ENCODE results near the gene MAEA. TPM values are rescaled to one million over a fixed set of nuclear protein-coding genes. Genes with fewer than 3 reads are reported as not detected.
A peak's percentile ranks its signal among the peaks of the same experiment; 100 is the strongest.

MAEA gene
- total and polyA plus RNA-seq, 2 experiments from 2014 or later, result 57.3 to 85.0 TPM

DNA sequence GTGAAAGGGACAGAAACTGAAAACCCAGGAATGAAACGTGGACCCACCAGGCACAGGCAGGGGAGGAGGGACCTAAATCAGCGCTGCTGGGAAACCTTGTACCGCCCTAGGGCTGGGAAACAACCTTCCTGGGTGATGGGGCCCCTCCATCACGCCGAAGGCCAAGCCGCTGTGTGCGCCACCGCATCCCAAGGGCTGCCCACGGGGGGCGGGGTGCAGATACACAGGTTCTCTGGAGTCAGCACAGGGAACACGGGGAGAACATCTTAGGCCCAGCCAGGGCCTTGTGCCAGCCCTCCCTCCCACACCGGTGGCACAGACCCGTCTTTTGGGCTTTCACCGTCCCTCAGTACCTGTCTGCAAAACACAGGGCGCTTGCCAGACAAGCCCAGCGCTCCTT is 70.3 kb downstream of the MAEA start:
- Histone ChIP-seq H3K9me2 (ENCODE audit: insufficient read depth) (no peaks in the 10 kb centered on the region), H3K4me3 (no peak overlapping the region), H3K27ac (no peak overlapping the region), H3K4me2 (ENCODE audit: unreplicated experiment) (no peak overlapping the region), H3F3A (ENCODE audit: insufficient read depth) (no peaks in the 10 kb centered on the region), H3K79me2 (ENCODE audit: insufficient read depth) (no peaks in the 10 kb centered on the region), H3K27me3 (replicated peaks; ENCODE audit: insufficient read depth) (no peaks in the 10 kb centered on the region), H3K36me3 (ENCODE audit: low read depth) (no peaks in the 10 kb centered on the region), H4K20me1 (ENCODE audit: insufficient read depth) (no peaks in the 10 kb centered on the region), H3K9me3 (ENCODE audit: low read depth) (no peaks in the 10 kb centered on the region), H3K4me1 (ENCODE audit: insufficient read depth) (no peaks in the 10 kb centered on the region), H3K9ac (no peak overlapping the region), H2AFZ (no peak overlapping the region)
- WGBS, 2 experiments (ENCODE audit: low coverage in 1 of 2, low lambda C conversion rate in 2 of 2, missing lambda C conversion rate in 2 of 2), result 89 to 94% methylated on average over 14 to 16 of the region's 16 CpGs
- DNase-seq, result no peak
- TF ChIP-seq EZH2 (IDR thresholded peaks at IDR 0.05; ENCODE audit: insufficient read depth, poor library complexity, severe bottlenecking), result no peak
- TF ChIP-seq EZH2phosphoT487 (IDR thresholded peaks at IDR 0.05; ENCODE audit: insufficient read depth, low read depth), result no peak
- in situ Hi-C loops (cut with MboI), result loop anchor here (10.0 kb wide), 1 partner anchor 265 kb away; no protein-coding TSS in a partner anchor

DNA sequence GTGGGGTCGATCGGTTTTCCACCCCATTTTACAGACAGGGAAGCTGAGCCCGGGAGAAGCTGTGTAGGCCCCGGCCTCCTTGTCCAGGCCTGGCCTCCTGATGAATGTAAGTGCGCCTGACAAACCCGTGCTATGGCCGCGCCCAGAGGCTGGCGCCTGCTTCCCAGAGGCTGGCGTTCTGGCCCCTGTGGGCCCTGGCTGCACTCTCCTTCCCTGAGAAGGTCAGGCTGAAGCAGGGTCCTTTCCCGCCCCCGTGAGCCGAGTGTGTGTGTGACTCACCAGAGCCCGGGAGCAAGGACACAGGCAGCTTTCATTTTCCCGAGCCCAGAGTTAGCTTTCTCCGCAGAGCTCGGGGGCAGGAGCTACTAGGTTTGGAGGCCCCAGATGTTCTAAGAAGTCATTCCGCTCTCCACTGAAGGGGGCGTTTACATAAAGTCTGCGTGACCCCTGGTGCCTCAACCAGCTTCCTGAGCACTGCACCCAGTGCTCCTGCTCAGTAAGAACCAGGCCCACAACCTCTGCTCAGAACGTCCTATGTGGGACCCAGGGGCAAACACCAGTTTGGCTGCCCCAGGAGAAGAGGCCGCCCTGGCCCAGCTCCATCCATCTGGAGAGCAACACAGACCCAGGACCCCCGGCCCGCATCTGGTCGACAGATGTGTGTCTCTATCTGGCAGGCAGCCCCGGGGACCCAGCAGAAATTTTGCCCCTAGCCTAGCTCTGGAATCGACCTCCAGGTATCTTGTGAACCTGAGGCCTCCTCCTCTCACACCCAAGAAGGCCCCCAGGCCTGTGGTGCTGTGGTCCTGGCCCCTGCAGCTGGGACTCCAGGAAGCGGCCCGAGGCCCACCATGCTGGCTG is 71.0 kb downstream of the MAEA start:
- Histone ChIP-seq H3F3A (ENCODE audit: insufficient read depth) (no peaks in the 10 kb centered on the region), H2AFZ (no peak overlapping the region), H3K4me3 (no peak overlapping the region), H3K27me3 (replicated peaks; ENCODE audit: insufficient read depth) (no peaks in the 10 kb centered on the region), H3K9me3 (ENCODE audit: low read depth) (no peaks in the 10 kb centered on the region), H3K9ac (0 out of 2 replicates have a peak overlapping the region, but pooled peaks have one; percentile 15), H3K4me1 (ENCODE audit: insufficient read depth) (no peaks in the 10 kb centered on the region), H3K4me2 (ENCODE audit: unreplicated experiment) (no peak overlapping the region), H3K79me2 (ENCODE audit: insufficient read depth) (no peaks in the 10 kb centered on the region), H4K20me1 (ENCODE audit: insufficient read depth) (no peaks in the 10 kb centered on the region), H3K9me2 (ENCODE audit: insufficient read depth) (no peaks in the 10 kb centered on the region), H3K36me3 (ENCODE audit: low read depth) (no peaks in the 10 kb centered on the region), H3K27ac (no peak overlapping the region)
- 74 to 80% methylated on average over 27 to 29 of the region's 29 CpGs for WGBS, 2 experiments (ENCODE audit: low coverage in 1 of 2, low lambda C conversion rate in 2 of 2, missing lambda C conversion rate in 2 of 2)
- TF ChIP-seq EZH2 (IDR thresholded peaks at IDR 0.05; ENCODE audit: insufficient read depth, poor library complexity, severe bottlenecking) (no peak), EZH2phosphoT487 (IDR thresholded peaks at IDR 0.05; ENCODE audit: insufficient read depth, low read depth) (no peak)
- DNase-seq, result peak; percentile 69
- in situ Hi-C loops (cut with MboI), result no loop called here

DNA sequence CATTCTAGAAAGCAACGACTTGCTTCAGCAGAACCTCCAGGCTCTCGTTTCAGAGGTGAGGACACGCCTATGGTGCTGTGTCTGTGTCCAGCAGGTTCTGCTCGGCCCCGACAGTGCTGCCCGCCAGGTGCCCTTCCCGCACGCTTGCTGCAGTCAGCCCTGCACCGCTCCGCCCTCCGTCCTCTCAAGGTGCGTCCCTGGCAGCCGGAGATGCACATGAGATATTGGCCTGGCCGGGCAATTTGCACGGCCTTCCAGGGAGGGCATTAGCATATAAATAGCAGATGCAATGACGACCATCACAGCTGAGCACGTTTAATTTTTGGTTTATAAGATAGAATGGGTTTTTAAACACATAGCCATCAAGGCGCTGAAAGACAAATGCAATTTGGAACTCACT is 71.7 kb downstream of the MAEA start:
- H3K27ac ChIP-seq, result no peak overlapping the region
- no peaks in the 10 kb centered on the region for H3K36me3 ChIP-seq (ENCODE audit: low read depth)
- TF ChIP-seq EZH2 (IDR thresholded peaks at IDR 0.05; ENCODE audit: insufficient read depth, poor library complexity, severe bottlenecking) (no peak), EZH2phosphoT487 (IDR thresholded peaks at IDR 0.05; ENCODE audit: insufficient read depth, low read depth) (no peak)
- in situ Hi-C loops (cut with MboI), result no loop called here
- no peak overlapping the region for H3K4me3 ChIP-seq
- H3K27me3 ChIP-seq (replicated peaks; ENCODE audit: insufficient read depth), result no peaks in the 10 kb centered on the region
- no peaks in the 10 kb centered on the region for H4K20me1 ChIP-seq (ENCODE audit: insufficient read depth)
- DNase-seq, result no peak
- no peaks in the 10 kb centered on the region for H3K9me2 ChIP-seq (ENCODE audit: insufficient read depth)
- H3K4me2 ChIP-seq (ENCODE audit: unreplicated experiment), result no peak overlapping the region
- no peaks in the 10 kb centered on the region for H3F3A ChIP-seq (ENCODE audit: insufficient read depth)
- H3K9me3 ChIP-seq (ENCODE audit: low read depth), result no peaks in the 10 kb centered on the region
- H3K79me2 ChIP-seq (ENCODE audit: insufficient read depth), result no peaks in the 10 kb centered on the region
- no peak overlapping the region for H2AFZ ChIP-seq
- no peak overlapping the region for H3K9ac ChIP-seq
- 88 to 89% methylated on average over 18 of the region's 18 CpGs for WGBS, 2 experiments (ENCODE audit: low coverage in 1 of 2, low lambda C conversion rate in 2 of 2, missing lambda C conversion rate in 2 of 2)
- no peaks in the 10 kb centered on the region for H3K4me1 ChIP-seq (ENCODE audit: insufficient read depth)

GRCh38 chr4:1362046-1362445 is 72.4 kb downstream of the MAEA start:
- H3K9me3 ChIP-seq (ENCODE audit: low read depth), result no peaks in the 10 kb centered on the region
- H3K27ac ChIP-seq, result no peak overlapping the region
- 93 to 94% methylated on average over 10 of the region's 10 CpGs for WGBS, 2 experiments (ENCODE audit: low coverage in 1 of 2, low lambda C conversion rate in 2 of 2, missing lambda C conversion rate in 2 of 2)
- no peaks in the 10 kb centered on the region for H3K9me2 ChIP-seq (ENCODE audit: insufficient read depth)
- no peaks in the 10 kb centered on the region for H3K27me3 ChIP-seq (replicated peaks; ENCODE audit: insufficient read depth)
- H4K20me1 ChIP-seq (ENCODE audit: insufficient read depth), result no peaks in the 10 kb centered on the region
- no peak overlapping the region for H2AFZ ChIP-seq
- no peak overlapping the region for H3K4me3 ChIP-seq
- no peaks in the 10 kb centered on the region for H3F3A ChIP-seq (ENCODE audit: insufficient read depth)
- DNase-seq, result no peak
- TF ChIP-seq EZH2 (IDR thresholded peaks at IDR 0.05; ENCODE audit: insufficient read depth, poor library complexity, severe bottlenecking) (no peak), EZH2phosphoT487 (IDR thresholded peaks at IDR 0.05; ENCODE audit: insufficient read depth, low read depth) (no peak)
- no peaks in the 10 kb centered on the region for H3K4me1 ChIP-seq (ENCODE audit: insufficient read depth)
- no peak overlapping the region for H3K4me2 ChIP-seq (ENCODE audit: unreplicated experiment)
- H3K36me3 ChIP-seq (ENCODE audit: low read depth), result no peaks in the 10 kb centered on the region
- in situ Hi-C loops (cut with MboI), result no loop called here
- H3K9ac ChIP-seq, result no peak overlapping the region
- H3K79me2 ChIP-seq (ENCODE audit: insufficient read depth), result no peaks in the 10 kb centered on the region
